Liver (tissue), 9 donors: ENCODE data around the gene TSHZ2. TPM values are rescaled to one million over a fixed set of nuclear protein-coding genes. Genes with fewer than 3 reads are reported as not detected.

Source experiments
- DNase-seq: peaks from one replicate; pipeline ENCODE4 v3.0.0-alpha.2; 2017; ENCODE audit warnings: low spot score
- H3K27ac ChIP-seq, 2 donors: one replicate each; pipeline ENCODE4 v1.7.0; 2013; ENCODE audit warnings: inconsistent platforms in 2 of 2, low read length in 2 of 2, control low read depth in 1 of 2, low read depth in 1 of 2, mild to moderate bottlenecking in 1 of 2
- H3K27me3 ChIP-seq, 4 donors: one replicate each; pipeline versions ENCODE4 v1.6.1 to v1.7.0; 2013; ENCODE audit warnings: low read length in 3 of 4, inconsistent platforms in 1 of 4, mild to moderate bottlenecking in 1 of 4, moderate library complexity in 1 of 4; ENCODE audit not compliant: control insufficient read depth in 4 of 4, insufficient read depth in 4 of 4
- H3K36me3 ChIP-seq, 4 donors: one replicate each; pipeline versions ENCODE4 v1.6.1 to v1.7.0; 2013; ENCODE audit warnings: low read length in 3 of 4, mild to moderate bottlenecking in 3 of 4, low read depth in 1 of 4, moderate library complexity in 1 of 4; ENCODE audit not compliant: control insufficient read depth in 4 of 4, insufficient read depth in 3 of 4
- H3K4me1 ChIP-seq, 4 donors: one replicate each; pipeline versions ENCODE4 v1.6.1 to v1.7.0; 2013; ENCODE audit warnings: low read length in 3 of 4, mild to moderate bottlenecking in 3 of 4, moderate library complexity in 1 of 4; ENCODE audit not compliant: control insufficient read depth in 4 of 4, insufficient read depth in 4 of 4
- H3K4me3 ChIP-seq, 3 donors: one replicate each; pipeline versions ENCODE4 v1.6.1 to v1.7.0; 2013; ENCODE audit warnings: low read length in 3 of 3, control low read depth in 1 of 3, low read depth in 1 of 3, mild to moderate bottlenecking in 1 of 3
- H3K9ac ChIP-seq, 2 donors: one replicate each; pipeline ENCODE4 v1.7.0; 2013; ENCODE audit warnings: low read length in 2 of 2, mild to moderate bottlenecking in 2 of 2, moderate library complexity in 2 of 2, control low read depth in 1 of 2, low read depth in 1 of 2
- H3K9me3 ChIP-seq, 4 donors: one replicate each; pipeline versions ENCODE4 v1.6.1 to v1.7.0; 2013; ENCODE audit warnings: low read length in 3 of 4; ENCODE audit not compliant: control insufficient read depth in 4 of 4
- EGR1 ChIP-seq, 2 donors: IDR thresholded peaks; 2 replicates each; pipeline ENCODE4 v1.6.1; 2016 to 2018; ENCODE audit warnings: antibody characterized with exemption in 2 of 2, low read depth in 2 of 2
- FOXA1 ChIP-seq: IDR thresholded peaks from 2 replicates; pipeline ENCODE4 v1.6.1; 2016; ENCODE audit warnings: antibody characterized with exemption
- FOXA2 ChIP-seq: IDR thresholded peaks from 2 replicates; pipeline ENCODE4 v1.6.1; 2016; ENCODE audit warnings: antibody characterized with exemption
- GABPA ChIP-seq, 2 donors: IDR thresholded peaks in 1 of 2; conservative IDR thresholded peaks in 1 of 2; 2 replicates each; pipeline ENCODE4 v1.6.1; 2016; ENCODE audit warnings: antibody characterized with exemption in 2 of 2, mild to moderate bottlenecking in 1 of 2, moderate library complexity in 1 of 2
- HNF4A ChIP-seq, 2 donors: conservative IDR thresholded peaks; 2 replicates each; pipeline ENCODE4 v1.6.1; 2016; ENCODE audit warnings: antibody characterized with exemption in 2 of 2, mild to moderate bottlenecking in 2 of 2
- HNF4G ChIP-seq: IDR thresholded peaks from 2 replicates; pipeline ENCODE4 v1.6.1; 2016; ENCODE audit warnings: antibody characterized with exemption
- JUND ChIP-seq, 2 donors: IDR thresholded peaks; 2 replicates each; pipeline ENCODE4 v1.6.1; 2016; ENCODE audit warnings: antibody characterized with exemption in 2 of 2
- NR2F2 ChIP-seq: IDR thresholded peaks from 2 replicates; pipeline ENCODE4 v1.6.1; 2016; ENCODE audit warnings: antibody characterized with exemption
- RAD21 ChIP-seq, 2 donors: IDR thresholded peaks; 2 replicates each; pipeline ENCODE4 v1.6.1; 2016; ENCODE audit warnings: antibody characterized with exemption in 2 of 2, mild to moderate bottlenecking in 2 of 2
- RXRA ChIP-seq, 2 donors: IDR thresholded peaks; 2 replicates each; pipeline ENCODE4 v1.6.1; 2017 to 2018; ENCODE audit warnings: antibody characterized with exemption in 2 of 2, mild to moderate bottlenecking in 1 of 2
- SP1 ChIP-seq: IDR thresholded peaks from 2 replicates; pipeline ENCODE4 v1.6.1; 2018; ENCODE audit warnings: antibody characterized with exemption, mild to moderate bottlenecking
- TAF1 ChIP-seq: conservative IDR thresholded peaks from 2 replicates; pipeline ENCODE4 v1.6.1; 2016; ENCODE audit warnings: antibody characterized with exemption, mild to moderate bottlenecking
- YY1 ChIP-seq: IDR thresholded peaks from 2 replicates; pipeline ENCODE4 v1.6.1; 2016; ENCODE audit warnings: antibody characterized with exemption, mild to moderate bottlenecking
- WGBS: extraction: QIAGEN DNeasy Blood & Tissue Kit; methylation state at CpG from one replicate; pipeline ENCODE4 v1.1.7; 2013; 5-methylcytosine and 5-hydroxymethylcytosine counted together
- polyA plus RNA-seq, 2 donors: library from polyadenylated mRNA; stranded (reverse) in 1 of 2; unstranded in 1 of 2; fragments of 200-250 nt in 1 of 2; fragments of >200 nt in 1 of 2; fragmentation: Nextera tagmentation in 1 of 2; extraction: Ambion mirVana in 1 of 2; gene quantifications; one replicate each; pipeline versions ENCODE4 v1.2.1 to v1.2.3, GENCODE V29; 2013 to 2015
- total RNA-seq, 2 donors: library from RNA; depleted of rRNA; stranded (reverse); fragments of >200 nt; gene quantifications; one replicate each; pipeline ENCODE4 v1.2.3, GENCODE V29; 2014
- TF ChIP-seq, protein P1 (sequence below): IDR thresholded peaks from 2 replicates; pipeline ENCODE4 v1.6.1; 2016; ENCODE audit warnings: antibody characterized with exemption
- TF ChIP-seq, protein P2 (sequence below): IDR thresholded peaks from 2 replicates; pipeline ENCODE4 v1.6.1; 2016; ENCODE audit warnings: antibody characterized with exemption
- TF ChIP-seq, protein P3 (sequence below): IDR thresholded peaks from 2 replicates; pipeline ENCODE4 v1.6.1; 2016; ENCODE audit warnings: antibody characterized with exemption, mild to moderate bottlenecking
- TF ChIP-seq, protein P4 (sequence below): IDR thresholded peaks from 2 replicates; pipeline ENCODE4 v1.6.1; 2016; ENCODE audit warnings: antibody characterized with exemption
- TF ChIP-seq, protein P5 (sequence below): fragments of 150-350 bp; IDR thresholded peaks from 2 replicates; pipeline ENCODE4 v1.5.1; 2017; ENCODE audit warnings: improper control_type of control experiment, low read depth, low read length; ENCODE audit not compliant: missing input control
- donor health status: healthy.
- donor health status: healthy.
- donor health status: healthy.
- donor health status: healthy.
- donor health status: healthy.

Gene TSHZ2
- total and polyA plus RNA-seq, 4 donors, result 2.9 to 11.3 (median 7.8) TPM

DNA sequence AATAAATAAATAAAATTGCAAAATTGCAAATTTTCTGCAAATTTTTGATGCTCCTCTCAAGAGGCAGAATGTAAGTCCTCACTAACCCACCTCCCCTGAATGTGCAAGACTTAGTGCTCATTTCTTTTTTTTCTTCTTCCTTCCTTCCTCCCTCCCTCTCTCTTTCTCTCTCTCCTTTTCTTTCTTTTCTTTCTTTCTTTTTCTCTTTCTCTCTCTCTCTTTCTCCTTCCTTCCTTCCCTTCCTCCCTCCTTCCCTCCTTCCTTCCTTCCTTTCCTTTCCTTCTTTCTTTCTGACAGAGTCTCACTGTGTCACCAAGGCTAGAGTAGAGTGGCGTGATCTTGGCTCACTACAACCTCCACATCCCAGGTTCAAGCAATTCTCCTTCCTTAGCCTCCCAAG is 561.3 kb downstream of the TSHZ2 start:
- H3K36me3 ChIP-seq, result no peaks in the 10 kb centered on the region
- H3K4me3 ChIP-seq, result no peak overlapping the region
- TF ChIP-seq HNF4A (conservative IDR thresholded peaks at IDR 0.05), result no peak
- TF ChIP-seq FOXA2, result no peak
- TF ChIP-seq, protein P1, sequence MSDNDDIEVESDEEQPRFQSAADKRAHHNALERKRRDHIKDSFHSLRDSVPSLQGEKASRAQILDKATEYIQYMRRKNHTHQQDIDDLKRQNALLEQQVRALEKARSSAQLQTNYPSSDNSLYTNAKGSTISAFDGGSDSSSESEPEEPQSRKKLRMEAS, result no peak
- no peak for TF ChIP-seq YY1
- no peaks in the 10 kb centered on the region for H3K9me3 ChIP-seq
- no peak for DNase-seq
- 93% methylated on average over 1 of the region's 1 CpG for WGBS
- no peak overlapping the region for H3K27ac ChIP-seq
- no peaks in the 10 kb centered on the region for H3K27me3 ChIP-seq
- no peak overlapping the region for H3K9ac ChIP-seq
- H3K4me1 ChIP-seq, result no peaks in the 10 kb centered on the region

DNA sequence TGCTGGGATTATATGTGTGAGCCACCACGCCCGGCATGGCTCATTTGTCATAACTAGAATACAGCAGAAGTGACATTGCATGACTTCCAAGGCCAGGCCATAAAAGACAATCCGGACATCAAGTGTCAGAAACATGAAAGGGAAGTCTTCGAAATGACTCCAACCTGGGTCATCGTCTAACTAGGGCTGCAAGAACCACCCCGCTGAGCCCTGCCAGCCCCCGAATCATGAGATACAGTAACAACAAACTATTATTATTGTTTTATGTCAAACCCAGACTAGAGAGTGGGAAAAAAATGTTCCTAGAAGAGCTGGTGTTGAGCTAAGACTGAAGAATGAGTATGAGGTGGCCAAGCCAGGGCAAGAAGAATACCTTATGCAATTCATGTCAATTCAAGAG is 561.9 kb downstream of the TSHZ2 start:
- no peak for TF ChIP-seq YY1
- TF ChIP-seq, protein P2, sequence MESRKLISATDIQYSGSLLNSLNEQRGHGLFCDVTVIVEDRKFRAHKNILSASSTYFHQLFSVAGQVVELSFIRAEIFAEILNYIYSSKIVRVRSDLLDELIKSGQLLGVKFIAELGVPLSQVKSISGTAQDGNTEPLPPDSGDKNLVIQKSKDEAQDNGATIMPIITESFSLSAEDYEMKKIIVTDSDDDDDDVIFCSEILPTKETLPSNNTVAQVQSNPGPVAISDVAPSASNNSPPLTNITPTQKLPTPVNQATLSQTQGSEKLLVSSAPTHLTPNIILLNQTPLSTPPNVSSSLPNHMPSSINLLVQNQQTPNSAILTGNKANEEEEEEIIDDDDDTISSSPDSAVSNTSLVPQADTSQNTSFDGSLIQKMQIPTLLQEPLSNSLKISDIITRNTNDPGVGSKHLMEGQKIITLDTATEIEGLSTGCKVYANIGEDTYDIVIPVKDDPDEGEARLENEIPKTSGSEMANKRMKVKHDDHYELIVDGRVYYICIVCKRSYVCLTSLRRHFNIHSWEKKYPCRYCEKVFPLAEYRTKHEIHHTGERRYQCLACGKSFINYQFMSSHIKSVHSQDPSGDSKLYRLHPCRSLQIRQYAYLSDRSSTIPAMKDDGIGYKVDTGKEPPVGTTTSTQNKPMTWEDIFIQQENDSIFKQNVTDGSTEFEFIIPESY, result no peak
- no peak for TF ChIP-seq TAF1
- no peak for TF ChIP-seq SP1
- TF ChIP-seq FOXA1, result no peak
- no peak for TF ChIP-seq HNF4A (conservative IDR thresholded peaks at IDR 0.05)
- no peak for TF ChIP-seq EGR1 (IDR thresholded peaks at IDR 0.05; ENCODE audit: low read depth in 2 of 2)
- TF ChIP-seq NR2F2, result no peak
- TF ChIP-seq, protein P3, sequence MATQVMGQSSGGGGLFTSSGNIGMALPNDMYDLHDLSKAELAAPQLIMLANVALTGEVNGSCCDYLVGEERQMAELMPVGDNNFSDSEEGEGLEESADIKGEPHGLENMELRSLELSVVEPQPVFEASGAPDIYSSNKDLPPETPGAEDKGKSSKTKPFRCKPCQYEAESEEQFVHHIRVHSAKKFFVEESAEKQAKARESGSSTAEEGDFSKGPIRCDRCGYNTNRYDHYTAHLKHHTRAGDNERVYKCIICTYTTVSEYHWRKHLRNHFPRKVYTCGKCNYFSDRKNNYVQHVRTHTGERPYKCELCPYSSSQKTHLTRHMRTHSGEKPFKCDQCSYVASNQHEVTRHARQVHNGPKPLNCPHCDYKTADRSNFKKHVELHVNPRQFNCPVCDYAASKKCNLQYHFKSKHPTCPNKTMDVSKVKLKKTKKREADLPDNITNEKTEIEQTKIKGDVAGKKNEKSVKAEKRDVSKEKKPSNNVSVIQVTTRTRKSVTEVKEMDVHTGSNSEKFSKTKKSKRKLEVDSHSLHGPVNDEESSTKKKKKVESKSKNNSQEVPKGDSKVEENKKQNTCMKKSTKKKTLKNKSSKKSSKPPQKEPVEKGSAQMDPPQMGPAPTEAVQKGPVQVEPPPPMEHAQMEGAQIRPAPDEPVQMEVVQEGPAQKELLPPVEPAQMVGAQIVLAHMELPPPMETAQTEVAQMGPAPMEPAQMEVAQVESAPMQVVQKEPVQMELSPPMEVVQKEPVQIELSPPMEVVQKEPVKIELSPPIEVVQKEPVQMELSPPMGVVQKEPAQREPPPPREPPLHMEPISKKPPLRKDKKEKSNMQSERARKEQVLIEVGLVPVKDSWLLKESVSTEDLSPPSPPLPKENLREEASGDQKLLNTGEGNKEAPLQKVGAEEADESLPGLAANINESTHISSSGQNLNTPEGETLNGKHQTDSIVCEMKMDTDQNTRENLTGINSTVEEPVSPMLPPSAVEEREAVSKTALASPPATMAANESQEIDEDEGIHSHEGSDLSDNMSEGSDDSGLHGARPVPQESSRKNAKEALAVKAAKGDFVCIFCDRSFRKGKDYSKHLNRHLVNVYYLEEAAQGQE, result no peak
- no peak for TF ChIP-seq HNF4G
- TF ChIP-seq, protein P4, sequence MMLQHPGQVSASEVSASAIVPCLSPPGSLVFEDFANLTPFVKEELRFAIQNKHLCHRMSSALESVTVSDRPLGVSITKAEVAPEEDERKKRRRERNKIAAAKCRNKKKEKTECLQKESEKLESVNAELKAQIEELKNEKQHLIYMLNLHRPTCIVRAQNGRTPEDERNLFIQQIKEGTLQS, result no peak
- TF ChIP-seq, protein P5, sequence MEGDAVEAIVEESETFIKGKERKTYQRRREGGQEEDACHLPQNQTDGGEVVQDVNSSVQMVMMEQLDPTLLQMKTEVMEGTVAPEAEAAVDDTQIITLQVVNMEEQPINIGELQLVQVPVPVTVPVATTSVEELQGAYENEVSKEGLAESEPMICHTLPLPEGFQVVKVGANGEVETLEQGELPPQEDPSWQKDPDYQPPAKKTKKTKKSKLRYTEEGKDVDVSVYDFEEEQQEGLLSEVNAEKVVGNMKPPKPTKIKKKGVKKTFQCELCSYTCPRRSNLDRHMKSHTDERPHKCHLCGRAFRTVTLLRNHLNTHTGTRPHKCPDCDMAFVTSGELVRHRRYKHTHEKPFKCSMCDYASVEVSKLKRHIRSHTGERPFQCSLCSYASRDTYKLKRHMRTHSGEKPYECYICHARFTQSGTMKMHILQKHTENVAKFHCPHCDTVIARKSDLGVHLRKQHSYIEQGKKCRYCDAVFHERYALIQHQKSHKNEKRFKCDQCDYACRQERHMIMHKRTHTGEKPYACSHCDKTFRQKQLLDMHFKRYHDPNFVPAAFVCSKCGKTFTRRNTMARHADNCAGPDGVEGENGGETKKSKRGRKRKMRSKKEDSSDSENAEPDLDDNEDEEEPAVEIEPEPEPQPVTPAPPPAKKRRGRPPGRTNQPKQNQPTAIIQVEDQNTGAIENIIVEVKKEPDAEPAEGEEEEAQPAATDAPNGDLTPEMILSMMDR, result no peak
- TF ChIP-seq RXRA (IDR thresholded peaks at IDR 0.05), result no peak
- TF ChIP-seq RAD21 (IDR thresholded peaks at IDR 0.05), result no peak
- TF ChIP-seq FOXA2, result no peak
- TF ChIP-seq JUND (IDR thresholded peaks at IDR 0.05), result no peak
- TF ChIP-seq GABPA (IDR thresholded peaks at IDR 0.05 in 1 of 2, conservative IDR thresholded peaks at IDR 0.05 in 1 of 2), result no peak
- H3K27me3 ChIP-seq, result no peaks in the 10 kb centered on the region
- H3K36me3 ChIP-seq, result no peaks in the 10 kb centered on the region
- DNase-seq, result no peak
- H3K4me3 ChIP-seq, result no peak overlapping the region
- no peaks in the 10 kb centered on the region for H3K4me1 ChIP-seq
- H3K9me3 ChIP-seq, result no peaks in the 10 kb centered on the region
- H3K9ac ChIP-seq, result no peak overlapping the region
- 92% methylated on average over 7 of the region's 7 CpGs for WGBS
- no peak overlapping the region for H3K27ac ChIP-seq
